WTC11 (cell line): Measurements from ENCODE around the gene SSU72. TPM values are rescaled to one million over a fixed set of nuclear protein-coding genes. Genes with fewer than 3 reads are reported as not detected.

Experiments used
- ATAC-seq: fragments of 200-7000 bp; cut with Tn5 transposase; 2 replicates; pipeline ENCODE4 v1.10.0; 2021; ENCODE audit warnings: mild to moderate bottlenecking, moderate library complexity
- CTCF ChIA-PET: fragments of 300-600 bp; sonication (Branson Sonifier 250); formaldehyde crosslinking; loops from one replicate; lab custom pipeline; 2021; ENCODE audit warnings: antibody characterized with exemption; lab: Charles Lee
- POLR2A ChIA-PET: fragments of 350-600 bp; sonication (Branson Sonifier 250); formaldehyde crosslinking; loops from one replicate; lab custom pipeline; 2021; ENCODE audit warnings: antibody characterized with exemption; lab: Charles Lee
- DNase-seq: peaks from one replicate; pipeline ENCODE4 v3.0.0; 2021; ENCODE audit warnings: low spot score
- H3K27ac Mint-ChIP-seq: 2 replicates; pipeline ENCODE4 v1.8.0; 2021; ENCODE audit warnings: mixed read lengths
- H3K27me3 Mint-ChIP-seq: 2 replicates; pipeline ENCODE4 v1.8.0; 2021; ENCODE audit warnings: low read depth, mild to moderate bottlenecking, moderate library complexity, mixed read lengths
- H3K36me3 Mint-ChIP-seq: 2 replicates; pipeline ENCODE4 v1.8.0; 2021; ENCODE audit warnings: mixed read lengths
- H3K4me1 Mint-ChIP-seq: 2 replicates; pipeline ENCODE4 v1.8.0; 2022; ENCODE audit warnings: mixed read lengths
- H3K4me3 Mint-ChIP-seq: 2 replicates; pipeline ENCODE4 v1.8.0; 2021; ENCODE audit warnings: mild to moderate bottlenecking, moderate library complexity, mixed read lengths
- H3K9me3 Mint-ChIP-seq: 2 replicates; pipeline ENCODE4 v1.8.0; 2021; ENCODE audit warnings: mixed read lengths
- ATF1 ChIP-seq: sonication (generic); formaldehyde crosslinking; IDR thresholded peaks from 2 replicates; pipeline ENCODE4 v1.8.1; 2023; ENCODE audit warnings: mild to moderate bottlenecking, moderate library complexity, missing genetic modification reagents
- CREM ChIP-seq: sonication (generic); formaldehyde crosslinking; IDR thresholded peaks from 2 replicates; pipeline ENCODE4 v1.8.1; 2022; ENCODE audit warnings: mild to moderate bottlenecking, missing genetic modification reagents, moderate library complexity
- GABPB1 ChIP-seq: sonication (generic); formaldehyde crosslinking; IDR thresholded peaks from 2 replicates; pipeline ENCODE4 v1.8.1; 2023; ENCODE audit warnings: mild to moderate bottlenecking, missing genetic modification reagents
- JAZF1 ChIP-seq: fragments of 250-450 bp; sonication (Bioruptor Pico); IDR thresholded peaks from 2 replicates; pipeline ENCODE4 v1.9.0; 2021; ENCODE audit warnings: moderate library complexity, mild to moderate bottlenecking, inconsistent platforms
- MXD4 ChIP-seq: fragments of 250-450 bp; sonication (Bioruptor Pico); IDR thresholded peaks from 2 replicates; pipeline ENCODE4 v1.8.0; 2021; ENCODE audit warnings: mild to moderate bottlenecking, moderate library complexity, borderline replicate concordance
- NFYB ChIP-seq: sonication (generic); formaldehyde crosslinking; conservative IDR thresholded peaks from 2 replicates; pipeline ENCODE4 v1.8.0; 2022; ENCODE audit warnings: low read depth, missing genetic modification reagents
- PRRX2 ChIP-seq: fragments of 250-450 bp; sonication (Bioruptor Pico); IDR thresholded peaks from 2 replicates; pipeline ENCODE4 v1.8.0; 2021; ENCODE audit warnings: mild to moderate bottlenecking
- RELA ChIP-seq: sonication (generic); formaldehyde crosslinking; IDR thresholded peaks from 2 replicates; pipeline ENCODE4 v1.8.1; 2022; ENCODE audit warnings: missing genetic modification reagents, mild to moderate bottlenecking, borderline replicate concordance
- ZNF121 ChIP-seq: sonication (generic); formaldehyde crosslinking; IDR thresholded peaks from 2 replicates; pipeline ENCODE4 v1.8.0; 2023; ENCODE audit warnings: missing genetic modification reagents
- ZNF138 ChIP-seq: sonication (generic); formaldehyde crosslinking; conservative IDR thresholded peaks from 2 replicates; pipeline ENCODE4 v1.8.1; 2022; ENCODE audit warnings: mild to moderate bottlenecking, moderate library complexity, missing genetic modification reagents
- ZNF396 ChIP-seq: fragments of 250-450 bp; sonication (Bioruptor Pico); IDR thresholded peaks from 2 replicates; pipeline ENCODE4 v1.8.0; 2021; ENCODE audit warnings: mild to moderate bottlenecking, moderate library complexity, borderline replicate concordance
- total RNA-seq: library from RNA; stranded (reverse); gene quantifications from 3 replicates; pipeline ENCODE4 v1.2.3, GENCODE V29; 2021
- TF ChIP-seq, protein P1 (sequence below): sonication (generic); formaldehyde crosslinking; IDR thresholded peaks from 2 replicates; pipeline ENCODE4 v1.8.1; 2022; ENCODE audit warnings: missing genetic modification reagents, borderline replicate concordance
- TF ChIP-seq, protein P2 (sequence below): fragments of 250-450 bp; sonication (Bioruptor Pico); IDR thresholded peaks from 2 replicates; pipeline ENCODE4 v1.9.0; 2021; ENCODE audit warnings: mild to moderate bottlenecking
- TF ChIP-seq, protein P3 (sequence below): sonication (generic); formaldehyde crosslinking; IDR thresholded peaks from 2 replicates; pipeline ENCODE4 v1.8.0; 2022; ENCODE audit warnings: missing genetic modification reagents
- TF ChIP-seq, protein P4 (sequence below): sonication (generic); formaldehyde crosslinking; IDR thresholded peaks from 2 replicates; pipeline ENCODE4 v1.8.1; 2023; ENCODE audit warnings: mild to moderate bottlenecking, missing genetic modification reagents, moderate library complexity
- TF ChIP-seq, protein P5 (sequence below): sonication (generic); formaldehyde crosslinking; IDR thresholded peaks from 2 replicates; pipeline ENCODE4 v1.8.1; 2022; ENCODE audit warnings: mild to moderate bottlenecking, moderate library complexity, missing genetic modification reagents
- TF ChIP-seq, protein P6 (sequence below): sonication (generic); formaldehyde crosslinking; IDR thresholded peaks from 2 replicates; pipeline ENCODE4 v1.8.1; 2022; ENCODE audit warnings: low read depth, mild to moderate bottlenecking, moderate library complexity, missing genetic modification reagents, borderline replicate concordance
- TF ChIP-seq, protein P7 (sequence below): sonication (generic); formaldehyde crosslinking; conservative IDR thresholded peaks from 2 replicates; pipeline ENCODE4 v1.8.1; 2023; ENCODE audit warnings: mild to moderate bottlenecking, low read depth, missing genetic modification reagents, moderate library complexity

SSU72 gene
- total RNA-seq, 1 experiment from 2014 or later, result 158 TPM

DNA sequence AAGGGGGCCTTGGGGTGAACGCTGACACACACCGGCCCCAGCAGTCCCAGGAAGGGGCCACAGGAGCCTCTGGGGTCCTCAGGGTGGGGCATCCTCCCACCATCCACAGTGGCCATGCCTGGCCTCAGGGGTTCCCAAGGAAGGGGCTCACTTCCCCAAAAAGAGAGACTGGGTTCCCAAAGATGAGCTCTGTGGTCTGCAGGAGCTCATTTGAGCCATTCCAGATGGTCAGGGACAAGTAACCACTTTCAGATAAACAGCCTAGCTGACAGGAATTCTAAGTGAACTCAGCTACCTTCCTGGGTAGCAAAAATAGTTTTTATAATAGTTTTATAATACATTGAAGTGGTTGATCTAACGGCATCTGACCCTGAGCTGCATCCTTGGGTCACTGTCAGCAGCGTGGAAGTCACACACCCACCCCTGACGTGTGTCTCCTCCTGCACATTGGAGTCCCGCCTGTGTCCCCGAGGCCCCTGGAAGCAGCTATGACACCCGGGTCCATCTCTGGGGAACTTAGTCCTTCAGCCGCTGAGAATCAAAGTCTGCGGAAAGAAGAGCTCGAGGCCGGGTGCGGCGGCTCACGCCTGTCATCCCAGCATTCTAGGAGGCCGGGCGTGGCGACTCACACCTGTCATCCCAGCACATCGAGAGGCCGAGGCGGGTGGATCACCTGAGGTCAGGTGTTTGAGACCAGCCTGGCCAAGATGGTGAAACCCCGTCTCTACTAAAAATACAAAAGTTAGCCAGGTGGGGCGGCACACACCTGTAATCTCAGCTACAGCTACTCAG lies 28.5 kb downstream of the SSU72 start:
- CTCF ChIA-PET, result no interaction called here
- Mint-ChIP-seq H3K36me3 (peaks cover 10% of the 10 kb centered on the region), H3K4me3 (no peak overlapping the region), H3K27ac (no peak overlapping the region), H3K27me3 (no peaks in the 10 kb centered on the region), H3K9me3 (no peaks in the 10 kb centered on the region), H3K4me1 (no peaks in the 10 kb centered on the region)
- TF ChIP-seq, protein P1, sequence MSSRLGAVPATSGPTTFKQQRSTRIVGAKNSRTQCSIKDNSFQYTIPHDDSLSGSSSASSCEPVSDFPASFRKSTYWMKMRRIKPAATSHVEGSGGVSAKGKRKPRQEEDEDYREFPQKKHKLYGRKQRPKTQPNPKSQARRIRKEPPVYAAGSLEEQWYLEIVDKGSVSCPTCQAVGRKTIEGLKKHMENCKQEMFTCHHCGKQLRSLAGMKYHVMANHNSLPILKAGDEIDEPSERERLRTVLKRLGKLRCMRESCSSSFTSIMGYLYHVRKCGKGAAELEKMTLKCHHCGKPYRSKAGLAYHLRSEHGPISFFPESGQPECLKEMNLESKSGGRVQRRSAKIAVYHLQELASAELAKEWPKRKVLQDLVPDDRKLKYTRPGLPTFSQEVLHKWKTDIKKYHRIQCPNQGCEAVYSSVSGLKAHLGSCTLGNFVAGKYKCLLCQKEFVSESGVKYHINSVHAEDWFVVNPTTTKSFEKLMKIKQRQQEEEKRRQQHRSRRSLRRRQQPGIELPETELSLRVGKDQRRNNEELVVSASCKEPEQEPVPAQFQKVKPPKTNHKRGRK (CRISPR knock-in tag), result no peak
- TF ChIP-seq PRRX2 (CRISPR knock-in tag) (no peak), CREM (CRISPR knock-in tag) (no peak), GABPB1 (no peak), ATF1 (no peak), ZNF138 (CRISPR knock-in tag) (no peak), JAZF1 (no peak), RELA (CRISPR knock-in tag) (no peak), NFYB (CRISPR knock-in tag) (no peak), ZNF121 (CRISPR knock-in tag) (no peak), ZNF396 (CRISPR knock-in tag) (no peak), MXD4 (CRISPR knock-in tag) (no peak)
- TF ChIP-seq, protein P2, sequence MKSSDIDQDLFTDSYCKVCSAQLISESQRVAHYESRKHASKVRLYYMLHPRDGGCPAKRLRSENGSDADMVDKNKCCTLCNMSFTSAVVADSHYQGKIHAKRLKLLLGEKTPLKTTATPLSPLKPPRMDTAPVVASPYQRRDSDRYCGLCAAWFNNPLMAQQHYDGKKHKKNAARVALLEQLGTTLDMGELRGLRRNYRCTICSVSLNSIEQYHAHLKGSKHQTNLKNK (CRISPR knock-in tag), result no peak
- TF ChIP-seq, protein P3, sequence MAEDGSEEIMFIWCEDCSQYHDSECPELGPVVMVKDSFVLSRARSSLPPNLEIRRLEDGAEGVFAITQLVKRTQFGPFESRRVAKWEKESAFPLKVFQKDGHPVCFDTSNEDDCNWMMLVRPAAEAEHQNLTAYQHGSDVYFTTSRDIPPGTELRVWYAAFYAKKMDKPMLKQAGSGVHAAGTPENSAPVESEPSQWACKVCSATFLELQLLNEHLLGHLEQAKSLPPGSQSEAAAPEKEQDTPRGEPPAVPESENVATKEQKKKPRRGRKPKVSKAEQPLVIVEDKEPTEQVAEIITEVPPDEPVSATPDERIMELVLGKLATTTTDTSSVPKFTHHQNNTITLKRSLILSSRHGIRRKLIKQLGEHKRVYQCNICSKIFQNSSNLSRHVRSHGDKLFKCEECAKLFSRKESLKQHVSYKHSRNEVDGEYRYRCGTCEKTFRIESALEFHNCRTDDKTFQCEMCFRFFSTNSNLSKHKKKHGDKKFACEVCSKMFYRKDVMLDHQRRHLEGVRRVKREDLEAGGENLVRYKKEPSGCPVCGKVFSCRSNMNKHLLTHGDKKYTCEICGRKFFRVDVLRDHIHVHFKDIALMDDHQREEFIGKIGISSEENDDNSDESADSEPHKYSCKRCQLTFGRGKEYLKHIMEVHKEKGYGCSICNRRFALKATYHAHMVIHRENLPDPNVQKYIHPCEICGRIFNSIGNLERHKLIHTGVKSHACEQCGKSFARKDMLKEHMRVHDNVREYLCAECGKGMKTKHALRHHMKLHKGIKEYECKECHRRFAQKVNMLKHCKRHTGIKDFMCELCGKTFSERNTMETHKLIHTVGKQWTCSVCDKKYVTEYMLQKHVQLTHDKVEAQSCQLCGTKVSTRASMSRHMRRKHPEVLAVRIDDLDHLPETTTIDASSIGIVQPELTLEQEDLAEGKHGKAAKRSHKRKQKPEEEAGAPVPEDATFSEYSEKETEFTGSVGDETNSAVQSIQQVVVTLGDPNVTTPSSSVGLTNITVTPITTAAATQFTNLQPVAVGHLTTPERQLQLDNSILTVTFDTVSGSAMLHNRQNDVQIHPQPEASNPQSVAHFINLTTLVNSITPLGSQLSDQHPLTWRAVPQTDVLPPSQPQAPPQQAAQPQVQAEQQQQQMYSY (CRISPR knock-in tag), result no peak
- TF ChIP-seq, protein P4, sequence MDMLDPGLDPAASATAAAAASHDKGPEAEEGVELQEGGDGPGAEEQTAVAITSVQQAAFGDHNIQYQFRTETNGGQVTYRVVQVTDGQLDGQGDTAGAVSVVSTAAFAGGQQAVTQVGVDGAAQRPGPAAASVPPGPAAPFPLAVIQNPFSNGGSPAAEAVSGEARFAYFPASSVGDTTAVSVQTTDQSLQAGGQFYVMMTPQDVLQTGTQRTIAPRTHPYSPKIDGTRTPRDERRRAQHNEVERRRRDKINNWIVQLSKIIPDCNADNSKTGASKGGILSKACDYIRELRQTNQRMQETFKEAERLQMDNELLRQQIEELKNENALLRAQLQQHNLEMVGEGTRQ (CRISPR knock-in tag), result no peak
- TF ChIP-seq, protein P5, sequence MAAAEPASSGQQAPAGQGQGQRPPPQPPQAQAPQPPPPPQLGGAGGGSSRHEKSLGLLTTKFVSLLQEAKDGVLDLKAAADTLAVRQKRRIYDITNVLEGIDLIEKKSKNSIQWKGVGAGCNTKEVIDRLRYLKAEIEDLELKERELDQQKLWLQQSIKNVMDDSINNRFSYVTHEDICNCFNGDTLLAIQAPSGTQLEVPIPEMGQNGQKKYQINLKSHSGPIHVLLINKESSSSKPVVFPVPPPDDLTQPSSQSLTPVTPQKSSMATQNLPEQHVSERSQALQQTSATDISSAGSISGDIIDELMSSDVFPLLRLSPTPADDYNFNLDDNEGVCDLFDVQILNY (CRISPR knock-in tag), result no peak
- TF ChIP-seq, protein P6, sequence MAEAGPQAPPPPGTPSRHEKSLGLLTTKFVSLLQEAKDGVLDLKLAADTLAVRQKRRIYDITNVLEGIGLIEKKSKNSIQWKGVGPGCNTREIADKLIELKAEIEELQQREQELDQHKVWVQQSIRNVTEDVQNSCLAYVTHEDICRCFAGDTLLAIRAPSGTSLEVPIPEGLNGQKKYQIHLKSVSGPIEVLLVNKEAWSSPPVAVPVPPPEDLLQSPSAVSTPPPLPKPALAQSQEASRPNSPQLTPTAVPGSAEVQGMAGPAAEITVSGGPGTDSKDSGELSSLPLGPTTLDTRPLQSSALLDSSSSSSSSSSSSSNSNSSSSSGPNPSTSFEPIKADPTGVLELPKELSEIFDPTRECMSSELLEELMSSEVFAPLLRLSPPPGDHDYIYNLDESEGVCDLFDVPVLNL (CRISPR knock-in tag), result no peak
- TF ChIP-seq, protein P7, sequence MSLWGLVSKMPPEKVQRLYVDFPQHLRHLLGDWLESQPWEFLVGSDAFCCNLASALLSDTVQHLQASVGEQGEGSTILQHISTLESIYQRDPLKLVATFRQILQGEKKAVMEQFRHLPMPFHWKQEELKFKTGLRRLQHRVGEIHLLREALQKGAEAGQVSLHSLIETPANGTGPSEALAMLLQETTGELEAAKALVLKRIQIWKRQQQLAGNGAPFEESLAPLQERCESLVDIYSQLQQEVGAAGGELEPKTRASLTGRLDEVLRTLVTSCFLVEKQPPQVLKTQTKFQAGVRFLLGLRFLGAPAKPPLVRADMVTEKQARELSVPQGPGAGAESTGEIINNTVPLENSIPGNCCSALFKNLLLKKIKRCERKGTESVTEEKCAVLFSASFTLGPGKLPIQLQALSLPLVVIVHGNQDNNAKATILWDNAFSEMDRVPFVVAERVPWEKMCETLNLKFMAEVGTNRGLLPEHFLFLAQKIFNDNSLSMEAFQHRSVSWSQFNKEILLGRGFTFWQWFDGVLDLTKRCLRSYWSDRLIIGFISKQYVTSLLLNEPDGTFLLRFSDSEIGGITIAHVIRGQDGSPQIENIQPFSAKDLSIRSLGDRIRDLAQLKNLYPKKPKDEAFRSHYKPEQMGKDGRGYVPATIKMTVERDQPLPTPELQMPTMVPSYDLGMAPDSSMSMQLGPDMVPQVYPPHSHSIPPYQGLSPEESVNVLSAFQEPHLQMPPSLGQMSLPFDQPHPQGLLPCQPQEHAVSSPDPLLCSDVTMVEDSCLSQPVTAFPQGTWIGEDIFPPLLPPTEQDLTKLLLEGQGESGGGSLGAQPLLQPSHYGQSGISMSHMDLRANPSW, result no peak
- no peak for ATAC-seq
- POLR2A ChIA-PET, result no interaction called here
- no peak for DNase-seq
